ENCODE results near the gene HRCT1.

Gene HRCT1

DNA sequence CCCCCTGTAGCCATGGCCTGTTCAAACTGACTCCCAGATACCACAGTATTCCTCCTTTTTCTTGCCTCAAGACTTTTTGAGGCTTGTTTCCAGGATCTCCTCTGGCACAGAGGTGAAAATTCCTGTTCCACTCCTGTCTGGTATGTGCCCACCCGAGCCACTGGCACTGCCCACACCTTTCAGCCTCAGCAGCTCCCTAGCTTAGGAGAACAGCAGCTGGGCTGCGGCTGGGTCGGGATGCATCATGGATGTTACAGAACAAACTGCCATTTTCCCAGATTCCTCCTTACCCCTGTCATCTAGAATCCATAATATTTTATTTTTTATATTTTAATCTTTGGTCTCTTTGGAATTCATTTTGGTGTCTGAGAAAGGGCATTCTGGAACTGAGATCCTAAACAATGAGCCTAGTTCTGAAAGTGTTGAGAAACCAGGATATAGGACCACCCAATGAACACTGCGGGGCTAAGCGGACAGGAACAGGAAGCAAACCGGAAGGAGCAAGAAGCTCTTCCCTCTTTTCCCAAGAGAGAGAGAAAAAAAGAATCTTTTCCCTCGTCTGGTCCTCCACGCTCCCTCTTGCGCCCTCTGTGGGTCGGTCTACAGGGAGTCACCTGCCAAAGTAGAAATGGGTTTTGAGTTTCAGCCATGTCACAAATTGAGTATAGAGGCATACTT is 39.5 kb downstream of the HRCT1 start:
- DNase-seq = peak in 1 of 2 experiments; percentile 48

DNA sequence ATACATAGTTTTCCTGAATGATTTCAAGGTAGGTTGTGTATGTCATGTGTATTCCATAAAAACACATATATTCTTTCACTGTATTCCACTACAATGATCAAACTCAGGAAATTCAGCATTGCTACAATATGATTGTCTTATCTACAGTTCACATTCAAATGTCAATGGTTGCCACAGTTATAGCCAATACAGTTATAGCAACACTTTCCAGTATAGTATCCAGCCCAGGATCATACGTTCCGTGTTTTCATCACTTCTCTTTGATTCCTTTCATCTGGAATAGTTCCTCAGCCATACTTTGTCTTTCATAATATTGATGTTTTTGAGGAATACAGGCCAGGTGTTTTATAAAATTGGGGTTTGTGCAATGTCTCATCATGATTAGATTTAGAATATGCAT is 42.4 kb downstream of the HRCT1 start:
- DNase-seq = no peak

DNA sequence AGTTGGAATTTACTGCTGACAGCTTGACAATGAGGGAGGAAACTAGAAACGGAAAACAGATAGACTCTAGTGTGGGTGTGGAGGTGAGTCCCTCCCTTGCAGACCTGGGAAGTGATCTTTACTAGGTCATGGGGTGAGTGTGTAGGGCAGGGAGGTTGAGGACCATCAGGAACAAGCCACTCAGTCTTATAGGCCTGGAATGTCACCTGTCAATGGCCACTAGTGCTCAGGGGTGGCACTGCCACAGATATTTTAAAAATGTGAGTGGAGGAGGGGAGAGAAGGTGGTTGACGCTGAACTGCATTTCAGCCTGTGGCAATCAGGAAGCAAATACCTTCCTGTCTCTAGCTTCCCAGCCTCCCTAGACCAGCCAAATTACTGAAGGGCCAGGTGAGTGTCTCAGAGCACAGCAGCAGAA is 42.9 kb downstream of the HRCT1 start:
- no peak for DNase-seq

DNA sequence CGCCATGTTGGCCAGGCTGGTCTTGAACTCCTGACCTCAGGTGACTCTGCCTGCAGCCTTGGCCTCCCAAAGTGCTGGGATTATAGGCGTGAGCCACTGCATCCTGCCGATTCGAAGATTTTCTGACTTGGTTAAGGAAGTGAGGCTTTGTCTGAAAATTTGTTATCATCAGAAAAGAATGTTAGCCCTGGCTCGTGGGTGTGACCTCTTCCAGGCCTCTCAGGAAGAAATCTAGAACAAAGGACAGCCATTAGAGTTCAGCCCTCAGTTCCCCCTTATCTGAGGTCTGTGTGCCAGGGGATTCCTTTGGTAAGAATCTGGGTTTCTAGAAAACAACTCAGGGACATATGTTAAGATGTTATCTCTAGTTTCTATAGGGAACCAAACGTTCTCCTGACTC is 45.7 kb downstream of the HRCT1 start:
- DNase-seq = no peak

DNA sequence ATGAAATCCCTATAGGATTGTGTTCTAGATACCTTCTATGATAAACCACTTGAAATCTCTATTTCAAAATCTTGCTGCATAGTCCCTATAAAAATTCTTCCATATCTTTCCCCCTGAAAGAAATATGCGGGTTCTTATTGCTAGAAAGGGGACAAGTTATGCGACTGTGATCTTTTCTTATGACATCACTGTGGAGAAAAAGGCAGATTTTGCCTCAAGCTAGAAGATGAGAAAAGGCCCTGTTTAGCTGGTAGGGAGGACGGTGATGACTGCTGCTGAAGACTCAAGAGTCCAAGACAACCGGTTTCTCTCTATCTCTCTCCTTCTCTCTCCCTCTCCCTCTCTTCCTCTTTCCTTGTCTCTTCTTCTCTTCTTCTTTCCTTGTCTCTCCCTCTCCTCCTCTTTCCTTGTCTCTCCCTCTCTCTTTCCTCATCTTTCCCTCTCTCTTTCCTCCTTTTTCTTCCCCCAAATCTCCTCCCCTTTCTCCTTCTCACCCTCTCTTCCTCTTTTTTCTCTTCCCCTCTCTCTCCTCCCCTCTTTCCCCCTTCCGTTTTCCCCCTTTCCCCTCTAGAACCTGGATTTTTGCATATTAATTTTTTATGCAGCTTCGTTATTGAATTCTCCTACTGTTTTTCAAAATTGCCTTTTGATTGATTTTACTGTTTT is 46.7 kb downstream of the HRCT1 start:
- no peak for DNase-seq

DNA sequence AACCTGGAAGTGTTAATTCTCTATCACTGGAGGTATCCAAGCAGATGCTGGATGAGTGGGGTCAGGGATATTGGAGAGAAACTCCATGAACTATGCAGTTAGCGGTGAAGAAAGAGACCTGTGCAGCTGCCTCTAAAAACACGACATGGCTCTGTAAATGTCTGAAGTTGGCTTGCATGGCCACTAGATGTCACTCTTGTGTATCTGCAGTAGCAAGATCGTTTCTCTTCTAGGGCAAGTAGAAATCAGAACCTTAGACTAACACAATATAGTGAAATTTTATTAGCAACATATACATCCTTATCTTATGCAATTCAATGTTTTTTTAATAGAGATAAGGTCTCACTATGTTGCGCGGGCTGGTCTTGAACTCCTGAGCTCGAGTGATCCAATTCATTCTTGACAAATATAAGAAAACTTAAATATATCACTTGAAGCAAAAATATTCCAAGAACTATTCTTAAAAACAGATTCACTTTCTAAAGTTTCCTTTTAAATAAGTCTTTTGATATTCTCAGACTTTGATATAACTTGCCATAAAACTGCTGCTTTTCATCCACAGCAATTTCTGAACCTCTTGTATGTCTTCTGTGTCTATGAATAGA is 49.0 kb downstream of the HRCT1 start:
- no peak for DNase-seq

DNA sequence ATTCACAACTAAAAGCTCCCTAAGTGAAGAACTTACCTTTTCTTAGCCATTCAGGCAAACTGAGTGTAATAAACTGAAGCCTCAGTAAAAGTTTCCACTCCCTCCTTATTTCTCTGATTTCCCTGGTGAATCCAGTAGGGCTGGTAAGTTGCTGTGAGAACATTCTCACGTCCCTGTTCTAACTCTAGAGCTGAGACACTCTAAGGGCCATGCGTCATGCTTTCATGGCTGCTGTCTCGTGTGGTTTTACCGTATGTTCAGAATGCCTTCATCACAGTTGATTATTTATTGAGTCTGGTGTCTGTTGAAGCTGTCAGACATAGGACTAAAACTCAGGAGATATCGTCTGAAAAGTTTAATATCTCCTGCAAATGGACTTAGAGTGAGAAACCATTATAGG is 50.6 kb downstream of the HRCT1 start:
- no peak for DNase-seq

Data from NCI-H187 (cell line).